ENCODE data around the gene TMEM132E. TPM values are rescaled to one million over a fixed set of nuclear protein-coding genes. Genes with fewer than 3 reads are reported as not detected.

The TMEM132E gene
- total RNA-seq, 6 experiments from 2014 or later, result not detected

GRCh38 chr17:34682305-34682704, 102.9 kb downstream of the TMEM132E start:
- Mint-ChIP-seq H3K36me3 (ENCODE audit: low read depth) (peaks cover 4% of the 10 kb centered on the region; the same call in 1 of the 2 replicates), H3K9me3 (peaks cover 42% of the 10 kb centered on the region), H3K4me1 (ENCODE audit: low read depth) (no peaks in the 10 kb centered on the region), H3K27me3 (ENCODE audit: insufficient read depth) (no peaks in the 10 kb centered on the region; the same call in 1 of the 2 replicates), H3K27ac (no peak overlapping the region), H3K4me3 (no peak overlapping the region)
- no peak for DNase-seq
- TF ChIP-seq, protein P1, sequence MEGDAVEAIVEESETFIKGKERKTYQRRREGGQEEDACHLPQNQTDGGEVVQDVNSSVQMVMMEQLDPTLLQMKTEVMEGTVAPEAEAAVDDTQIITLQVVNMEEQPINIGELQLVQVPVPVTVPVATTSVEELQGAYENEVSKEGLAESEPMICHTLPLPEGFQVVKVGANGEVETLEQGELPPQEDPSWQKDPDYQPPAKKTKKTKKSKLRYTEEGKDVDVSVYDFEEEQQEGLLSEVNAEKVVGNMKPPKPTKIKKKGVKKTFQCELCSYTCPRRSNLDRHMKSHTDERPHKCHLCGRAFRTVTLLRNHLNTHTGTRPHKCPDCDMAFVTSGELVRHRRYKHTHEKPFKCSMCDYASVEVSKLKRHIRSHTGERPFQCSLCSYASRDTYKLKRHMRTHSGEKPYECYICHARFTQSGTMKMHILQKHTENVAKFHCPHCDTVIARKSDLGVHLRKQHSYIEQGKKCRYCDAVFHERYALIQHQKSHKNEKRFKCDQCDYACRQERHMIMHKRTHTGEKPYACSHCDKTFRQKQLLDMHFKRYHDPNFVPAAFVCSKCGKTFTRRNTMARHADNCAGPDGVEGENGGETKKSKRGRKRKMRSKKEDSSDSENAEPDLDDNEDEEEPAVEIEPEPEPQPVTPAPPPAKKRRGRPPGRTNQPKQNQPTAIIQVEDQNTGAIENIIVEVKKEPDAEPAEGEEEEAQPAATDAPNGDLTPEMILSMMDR (IDR thresholded peaks at IDR 0.05), result no peak

GRCh38 chr17:34683390-34683789, 104.0 kb downstream of the TMEM132E start:
- Mint-ChIP-seq H3K4me1 (ENCODE audit: low read depth) (no peaks in the 10 kb centered on the region), H3K9me3 (peaks cover 47% of the 10 kb centered on the region), H3K36me3 (ENCODE audit: low read depth) (peaks cover 4% of the 10 kb centered on the region; the same call in 1 of the 2 replicates), H3K4me3 (no peak overlapping the region), H3K27me3 (ENCODE audit: insufficient read depth) (no peaks in the 10 kb centered on the region; the same call in 1 of the 2 replicates), H3K27ac (no peak overlapping the region)
- TF ChIP-seq, protein P1 (IDR thresholded peaks at IDR 0.05), result no peak
- no peak for DNase-seq

Other genes starting within 250 kb of the TMEM132E start
- gene CCL13, start 223.1 kb upstream of the TMEM132E start, total RNA-seq (2021; fragmentation: NEBNext Ultra II Directional; extraction: Animal tissue kit (Norgen Biotek cat#: 25700)), result not detected
- gene CCL1, start 216.3 kb upstream of the TMEM132E start, total RNA-seq (2021; fragmentation: NEBNext Ultra II Directional; extraction: Animal tissue kit (Norgen Biotek cat#: 25700)), result under 1 TPM in 1 of 6 experiments, not detected in 5; 0.55 TPM